T1000 (cell line): ENCODE measurements around the gene ZNF354B.
"Not testable (repeated sequence)": the region's sequence is repeated elsewhere in the genome, so short reads cannot be mapped to it uniquely, and the experiment has no call there.

Experiments used
- DNase-seq: peaks from one replicate; lab custom pipeline; 2025; ENCODE audit warnings: mixed read lengths; lab: John Stamatoyannopoulos, UW

The ZNF354B gene

GRCh38 chr5:178859625-178860521 is at the start of gene ZNF354B:
TSS of gene ZNF354B (plus strand) at chr5:178859953. CDS start at chr5:178861048, 1,095 bp downstream.
- DNase-seq = peak; percentile 76

GRCh38 chr5:178817506-178817905 is 42.2 kb upstream of the ZNF354B start:
- no peak for DNase-seq

- DNase-seq = no peak
Measured at GRCh38 chr5:178818094-178818493, 41.7 kb upstream of the ZNF354B start.

- no peak for DNase-seq
Measured at GRCh38 chr5:178820001-178820400, 39.8 kb upstream of the ZNF354B start.

GRCh38 chr5:178825444-178825843 is 34.3 kb upstream of the ZNF354B start:
- DNase-seq = no peak

- DNase-seq = no peak
Measured at GRCh38 chr5:178826216-178826615, 33.5 kb upstream of the ZNF354B start.

GRCh38 chr5:178827636-178828035 is 32.1 kb upstream of the ZNF354B start:
- DNase-seq = no peak

- DNase-seq = no peak
Measured at GRCh38 chr5:178831049-178831448, 28.7 kb upstream of the ZNF354B start.

- no peak for DNase-seq
Measured at GRCh38 chr5:178832618-178833201, 27.0 kb upstream of the ZNF354B start.

- no peak for DNase-seq
Measured at GRCh38 chr5:178836628-178837027, 23.1 kb upstream of the ZNF354B start.

GRCh38 chr5:178838695-178839318 is 20.9 kb upstream of the ZNF354B start:
- not testable (repeated sequence) for DNase-seq

GRCh38 chr5:178839319-178839704 is 20.4 kb upstream of the ZNF354B start:
- no peak for DNase-seq

GRCh38 chr5:178840399-178840798 is 19.4 kb upstream of the ZNF354B start:
- not testable (repeated sequence) for DNase-seq

GRCh38 chr5:178849316-178849715 is 10.4 kb upstream of the ZNF354B start:
- no peak for DNase-seq

- no peak for DNase-seq
Measured at GRCh38 chr5:178851951-178852350, 7.8 kb upstream of the ZNF354B start.

- DNase-seq = no peak
Measured at GRCh38 chr5:178854284-178854683, 5.5 kb upstream of the ZNF354B start.

GRCh38 chr5:178860615-178861014 is 862 bp downstream of the ZNF354B start:
- DNase-seq = not testable (repeated sequence)

GRCh38 chr5:178861627-178862026 is 1.9 kb downstream of the ZNF354B start:
- no peak for DNase-seq

- DNase-seq = no peak
Measured at GRCh38 chr5:178866946-178867345, 7.2 kb downstream of the ZNF354B start.

GRCh38 chr5:178869577-178869976 is 9.8 kb downstream of the ZNF354B start:
- DNase-seq = no peak

GRCh38 chr5:178870411-178870810 is 10.7 kb downstream of the ZNF354B start:
- no peak for DNase-seq

GRCh38 chr5:178872302-178872701 is 12.5 kb downstream of the ZNF354B start:
- no peak for DNase-seq
